Measurements from ENCODE around the gene ATG16L2. TPM values are rescaled to one million over a fixed set of nuclear protein-coding genes. Genes with fewer than 3 reads are reported as not detected.

The ATG16L2 gene
- total and polyA plus RNA-seq, 4 donors = 4.7 to 17.8 (median 7.4) TPM

DNA sequence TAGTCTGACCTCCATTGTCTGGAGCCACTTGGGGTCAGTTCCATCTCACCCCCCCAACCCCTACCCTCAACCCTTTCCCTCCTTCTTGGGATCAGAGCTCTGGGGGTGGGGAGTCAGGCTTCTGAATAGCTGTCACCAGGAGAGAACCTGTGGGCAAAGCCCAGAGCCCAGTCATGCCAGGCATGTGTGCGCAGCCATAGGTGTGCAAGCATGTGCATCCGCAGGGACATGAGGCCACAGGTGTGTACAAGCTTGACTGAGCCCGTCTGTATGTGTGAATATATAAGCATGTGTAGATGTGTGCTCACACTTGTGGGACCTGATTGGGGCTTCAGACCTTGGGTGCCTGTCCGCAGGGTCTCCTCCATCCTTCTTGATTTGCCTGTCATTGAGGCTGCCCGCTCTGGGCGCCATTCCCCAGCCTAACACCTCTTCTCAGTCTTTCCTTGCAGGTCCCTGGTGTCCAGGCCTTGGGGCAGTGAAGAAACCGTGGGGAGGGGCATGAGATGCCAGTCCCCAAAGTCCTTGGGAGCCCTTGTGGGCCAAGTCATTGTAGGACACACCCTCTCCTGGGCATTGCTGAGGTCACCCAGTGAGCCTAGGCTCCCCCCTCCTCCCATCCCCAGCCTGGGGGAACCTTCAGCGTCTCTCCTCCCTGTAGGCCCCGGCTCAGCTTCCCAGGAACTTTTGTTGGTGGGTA, 9.0 kb downstream of the ATG16L2 start:
- Histone ChIP-seq H3K4me3 (ENCODE audit: low read depth in 1 of 3, low read length in 3 of 3) (no peak overlapping the region), H3K36me3 (ENCODE audit: control insufficient read depth in 4 of 4, insufficient read depth in 3 of 4, low read depth in 1 of 4, low read length in 3 of 4) (peaks cover 0 to 10% (median 3%) of the 10 kb centered on the region in 4 donors), H3K4me1 (ENCODE audit: control insufficient read depth in 4 of 4, insufficient read depth in 4 of 4, low read length in 3 of 4) (peaks cover 3 to 20% (median 14%) of the 10 kb centered on the region in 4 donors)

DNA sequence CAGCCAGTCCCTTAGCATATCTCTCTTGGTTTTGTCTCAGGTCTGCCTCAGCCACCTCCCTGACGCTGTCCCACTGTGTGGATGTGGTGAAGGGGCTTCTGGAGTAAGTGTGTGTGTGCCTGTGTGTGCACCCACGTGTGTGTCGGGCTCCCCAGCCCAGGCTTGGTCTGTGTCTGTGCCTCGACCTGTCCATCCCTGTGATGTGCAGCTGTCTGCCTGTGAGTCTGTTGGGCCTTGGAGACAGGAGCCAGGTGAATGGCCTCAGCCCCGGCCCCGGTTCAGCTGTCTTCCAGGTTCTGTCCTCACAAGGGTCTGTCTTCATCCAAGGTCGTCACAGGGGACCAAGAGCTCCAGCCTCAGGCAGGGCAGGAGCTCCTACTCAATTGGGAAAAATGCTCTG, 9.8 kb downstream of the ATG16L2 start:
- peaks cover 3 to 28% (median 20%) of the 10 kb centered on the region in 4 donors for H3K4me1 ChIP-seq (ENCODE audit: control insufficient read depth in 4 of 4, insufficient read depth in 4 of 4, low read length in 3 of 4)
- no peak overlapping the region for H3K4me3 ChIP-seq (ENCODE audit: low read depth in 1 of 3, low read length in 3 of 3)
- no peaks in the 10 kb centered on the region for H3K9me3 ChIP-seq (ENCODE audit: control insufficient read depth in 4 of 4, low read length in 3 of 4)
- 89% methylated on average over 7 of the region's 7 CpGs for WGBS
- no peak overlapping the region for H3K9ac ChIP-seq (ENCODE audit: low read depth in 1 of 2, low read length in 2 of 2)
- no peak overlapping the region for H3K27ac ChIP-seq (ENCODE audit: low read depth in 1 of 2, low read length in 2 of 2)
- TF ChIP-seq, protein P1, sequence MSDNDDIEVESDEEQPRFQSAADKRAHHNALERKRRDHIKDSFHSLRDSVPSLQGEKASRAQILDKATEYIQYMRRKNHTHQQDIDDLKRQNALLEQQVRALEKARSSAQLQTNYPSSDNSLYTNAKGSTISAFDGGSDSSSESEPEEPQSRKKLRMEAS (IDR thresholded peaks at IDR 0.05) = no peak
- H3K36me3 ChIP-seq (ENCODE audit: control insufficient read depth in 4 of 4, insufficient read depth in 3 of 4, low read depth in 1 of 4, low read length in 3 of 4) = peaks cover 0 to 4% (median under 1%) of the 10 kb centered on the region in 4 donors
- H3K27me3 ChIP-seq (ENCODE audit: control insufficient read depth in 4 of 4, insufficient read depth in 4 of 4, low read length in 3 of 4) = no peaks in the 10 kb centered on the region
- no peak for DNase-seq (ENCODE audit: low spot score)

More for the DNA sequence above, 9.0 kb downstream of the ATG16L2 start:
- Histone ChIP-seq H3K27ac (ENCODE audit: low read depth in 1 of 2, low read length in 2 of 2) (no peak overlapping the region), H3K9me3 (ENCODE audit: control insufficient read depth in 4 of 4, low read length in 3 of 4) (no peaks in the 10 kb centered on the region), H3K9ac (ENCODE audit: low read depth in 1 of 2, low read length in 2 of 2) (no peak overlapping the region), H3K27me3 (ENCODE audit: control insufficient read depth in 4 of 4, insufficient read depth in 4 of 4, low read length in 3 of 4) (no peaks in the 10 kb centered on the region)
- TF ChIP-seq FOXA2 (IDR thresholded peaks at IDR 0.05) = no peak
- TF ChIP-seq HNF4A (conservative IDR thresholded peaks at IDR 0.05) = no peak
- no peak for TF ChIP-seq NR2F2 (IDR thresholded peaks at IDR 0.05)
- TF ChIP-seq, protein P1 (IDR thresholded peaks at IDR 0.05) = no peak
- TF ChIP-seq EGR1 (IDR thresholded peaks at IDR 0.05; ENCODE audit: low read depth in 2 of 2) = no peak
- no peak for TF ChIP-seq JUND (IDR thresholded peaks at IDR 0.05)
- TF ChIP-seq TAF1 (conservative IDR thresholded peaks at IDR 0.05) = no peak
- TF ChIP-seq RXRA (IDR thresholded peaks at IDR 0.05) = no peak
- WGBS = 96% methylated on average over 9 of the region's 9 CpGs
- DNase-seq (ENCODE audit: low spot score) = no peak

DNA sequence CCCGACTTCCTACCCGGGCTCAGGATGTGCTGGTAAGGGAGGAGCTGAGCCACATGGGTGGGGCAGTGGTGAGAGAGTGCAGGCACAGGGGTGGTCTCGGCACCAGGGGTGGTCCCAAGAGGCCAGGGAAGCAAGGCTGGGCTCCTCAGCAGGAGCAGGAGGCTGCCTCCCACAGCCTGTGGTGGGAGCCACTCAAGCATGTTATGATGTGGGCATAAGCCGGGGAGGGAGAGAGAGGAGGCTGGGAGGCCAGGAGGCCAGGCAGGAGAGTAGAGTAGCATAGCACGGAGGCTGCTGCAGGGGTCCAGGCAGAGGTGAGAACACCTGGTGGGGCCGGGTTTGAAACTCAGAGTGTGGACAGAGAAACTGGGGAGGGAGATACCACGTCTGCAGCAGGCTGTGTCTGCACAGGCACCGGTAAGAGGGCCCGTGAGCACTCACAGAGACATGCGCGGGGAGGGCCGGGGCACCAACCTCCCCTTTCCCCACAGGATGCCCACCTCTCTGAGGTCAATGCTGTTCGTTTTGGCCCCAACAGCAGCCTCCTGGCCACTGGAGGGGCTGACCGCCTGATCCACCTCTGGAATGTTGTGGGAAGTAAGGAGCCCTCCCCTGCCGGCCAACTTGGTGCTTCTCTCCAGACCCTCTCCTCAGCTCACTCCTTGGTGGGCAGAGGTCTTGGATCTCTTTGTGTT, 10.7 kb downstream of the ATG16L2 start:
- H3K9me3 ChIP-seq (ENCODE audit: control insufficient read depth in 4 of 4, low read length in 3 of 4) = no peaks in the 10 kb centered on the region
- H3K36me3 ChIP-seq (ENCODE audit: control insufficient read depth in 4 of 4, insufficient read depth in 3 of 4, low read depth in 1 of 4, low read length in 3 of 4) = no peaks in the 10 kb centered on the region
- 87% methylated on average over 15 of the region's 15 CpGs for WGBS
- no peaks in the 10 kb centered on the region for H3K27me3 ChIP-seq (ENCODE audit: control insufficient read depth in 4 of 4, insufficient read depth in 4 of 4, low read length in 3 of 4)
- no peak overlapping the region for H3K9ac ChIP-seq (ENCODE audit: low read depth in 1 of 2, low read length in 2 of 2)
- TF ChIP-seq YY1 (IDR thresholded peaks at IDR 0.05) = no peak
- no peak for TF ChIP-seq JUND (IDR thresholded peaks at IDR 0.05)
- TF ChIP-seq FOXA2 (IDR thresholded peaks at IDR 0.05) = no peak
- no peak for TF ChIP-seq EGR1 (IDR thresholded peaks at IDR 0.05; ENCODE audit: low read depth in 2 of 2)
- no peak for DNase-seq (ENCODE audit: low spot score)
- no peak overlapping the region for H3K4me3 ChIP-seq (ENCODE audit: low read depth in 1 of 3, low read length in 3 of 3)
- peaks cover 3 to 28% (median 20%) of the 10 kb centered on the region in 4 donors for H3K4me1 ChIP-seq (ENCODE audit: control insufficient read depth in 4 of 4, insufficient read depth in 4 of 4, low read length in 3 of 4)
- H3K27ac ChIP-seq (ENCODE audit: low read depth in 1 of 2, low read length in 2 of 2) = no peak overlapping the region

DNA sequence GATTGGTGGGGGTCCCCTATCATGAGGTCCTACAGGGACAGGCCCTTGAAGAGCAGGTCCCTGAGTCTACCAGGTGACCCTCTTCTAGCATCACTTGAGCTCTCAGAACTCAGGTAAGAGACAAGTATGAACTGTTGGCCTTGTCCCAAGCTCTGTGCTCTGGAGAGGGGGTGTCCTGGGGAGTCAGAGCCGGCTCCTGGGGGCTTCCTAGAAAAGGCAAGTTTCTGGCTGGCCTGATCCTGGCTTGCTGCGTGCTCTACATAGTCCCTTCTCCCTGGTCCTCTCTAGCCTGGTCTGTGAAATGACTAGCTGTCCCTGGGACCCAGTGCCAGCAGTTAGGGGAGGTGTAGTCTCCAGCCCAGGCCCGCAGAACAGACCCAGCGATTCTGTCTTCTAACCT, 11.4 kb downstream of the ATG16L2 start:
- no peaks in the 10 kb centered on the region for H3K9me3 ChIP-seq (ENCODE audit: control insufficient read depth in 4 of 4, low read length in 3 of 4)
- H3K27ac ChIP-seq (ENCODE audit: low read depth in 1 of 2, low read length in 2 of 2) = no peak overlapping the region
- no peaks in the 10 kb centered on the region for H3K27me3 ChIP-seq (ENCODE audit: control insufficient read depth in 4 of 4, insufficient read depth in 4 of 4, low read length in 3 of 4)
- DNase-seq (ENCODE audit: low spot score) = no peak
- no peaks in the 10 kb centered on the region for H3K36me3 ChIP-seq (ENCODE audit: control insufficient read depth in 4 of 4, insufficient read depth in 3 of 4, low read depth in 1 of 4, low read length in 3 of 4)
- no peak overlapping the region for H3K4me3 ChIP-seq (ENCODE audit: low read depth in 1 of 3, low read length in 3 of 3)
- TF ChIP-seq, protein P1 (IDR thresholded peaks at IDR 0.05) = no peak
- peaks cover 3 to 28% (median 20%) of the 10 kb centered on the region in 4 donors for H3K4me1 ChIP-seq (ENCODE audit: control insufficient read depth in 4 of 4, insufficient read depth in 4 of 4, low read length in 3 of 4)
- no peak overlapping the region for H3K9ac ChIP-seq (ENCODE audit: low read depth in 1 of 2, low read length in 2 of 2)
- WGBS = 88% methylated on average over 4 of the region's 4 CpGs

Measured in liver (tissue), 9 donors.